OCI-LY1 (cell line): ENCODE results near the gene ALLC.
"Not testable (repeated sequence)": the region's sequence is repeated elsewhere in the genome, so short reads cannot be mapped to it uniquely, and the experiment has no call there.

Experiments
- CTCF ChIP-seq: fragments of 200-600 bp; sonication (generic), shearing (Covaris generic); IDR thresholded peaks from 2 replicates; pipeline ENCODE4 v1.5.1; 2017; ENCODE audit warnings: mild to moderate bottlenecking, antibody characterized with exemption, low read length, moderate library complexity, mixed read lengths
- EZH2 ChIP-seq: fragments of 200-600 bp; sonication (generic), shearing (Covaris generic); IDR thresholded peaks from 2 replicates; pipeline ENCODE4 v1.8.0; 2017; ENCODE audit warnings: borderline replicate concordance, mixed run types, mild to moderate bottlenecking, antibody characterized with exemption, low read length, moderate library complexity, mixed read lengths

GRCh38 chr2:3619661-3620060 is 38.3 kb upstream of the ALLC start:
- TF ChIP-seq CTCF, EZH2: not testable (repeated sequence)
